ENCODE data around the gene TUBB1.

- TF ChIP-seq EZH2 (optimal IDR thresholded peaks at IDR 0.05; ENCODE audit: low read depth, low read length) (no peak), CTCF (IDR thresholded peaks at IDR 0.05; ENCODE audit: low read length) (no peak)
Observed at GRCh38 chr20:59075934-59076508, 56.8 kb downstream of the TUBB1 start.
